Measurements from ENCODE around the gene FAM163A. TPM values are rescaled to one million over a fixed set of nuclear protein-coding genes. Genes with fewer than 3 reads are reported as not detected.
"Not testable (repeated sequence)": the region's sequence is repeated elsewhere in the genome, so short reads cannot be mapped to it uniquely, and the experiment has no call there.

Gene FAM163A
- not detected for total RNA-seq

GRCh38 chr1:179742717-179743678 is at the start of gene FAM163A:
Gene FAM163A, plus strand, starts transcription at chr1:179743291. Its CDS starts 69,807 bp downstream, at chr1:179813098.
- ATAC-seq = peak; percentile 63
- ChIA-PET CTCF (no interaction called here), POLR2A (no interaction called here)
- no peaks in the 10 kb centered on the region for H3K9me3 Mint-ChIP-seq (ENCODE audit: insufficient read depth)
- H3K27ac Mint-ChIP-seq = no peak within 1 kb of the TSS
- no peak within 1 kb of the TSS for H3K4me3 Mint-ChIP-seq
- H3K27me3 Mint-ChIP-seq (ENCODE audit: low read depth) = peaks cover 69% of the 10 kb centered on the region
- no peaks in the 10 kb centered on the region for H3K36me3 Mint-ChIP-seq (ENCODE audit: low read depth)
- peaks cover 5% of the 10 kb centered on the region for H3K4me1 Mint-ChIP-seq (ENCODE audit: low read depth)
- DNase-seq = no peak

DNA sequence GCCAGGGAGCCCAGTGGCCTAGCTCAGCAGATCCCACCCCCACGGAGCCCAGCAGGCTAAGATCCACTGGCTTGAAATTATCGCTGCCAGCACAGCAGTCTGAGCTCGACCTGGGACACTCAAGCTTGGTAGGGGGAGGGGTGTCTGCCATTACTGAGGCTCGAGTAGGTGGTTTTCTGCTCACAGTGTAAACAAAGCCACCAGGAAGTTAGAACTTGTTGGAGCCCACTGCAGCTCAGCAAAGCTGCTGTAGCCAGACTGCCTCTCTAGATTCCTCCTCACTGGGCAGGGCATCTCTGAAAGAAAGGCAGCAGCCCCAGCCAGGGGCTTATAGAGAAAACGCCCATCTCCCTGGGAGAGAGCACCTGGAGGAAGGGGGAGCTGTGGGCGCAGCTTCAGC is 48.6 kb upstream of the FAM163A start:
- H3K4me3 Mint-ChIP-seq; ATAC-seq; H3K36me3 Mint-ChIP-seq (ENCODE audit: low read depth); H3K4me1 Mint-ChIP-seq (ENCODE audit: low read depth); DNase-seq; H3K9me3 Mint-ChIP-seq (ENCODE audit: insufficient read depth); POLR2A ChIA-PET; H3K27ac Mint-ChIP-seq: not testable (repeated sequence)
- peaks cover 24% of the 10 kb centered on the region for H3K27me3 Mint-ChIP-seq (ENCODE audit: low read depth)
- CTCF ChIA-PET = interaction anchor here (0.8 to 1.2 kb wide), 2 partner anchors 12 to 114 kb away, joined by 3 read pairs; no protein-coding TSS in a partner anchor

DNA sequence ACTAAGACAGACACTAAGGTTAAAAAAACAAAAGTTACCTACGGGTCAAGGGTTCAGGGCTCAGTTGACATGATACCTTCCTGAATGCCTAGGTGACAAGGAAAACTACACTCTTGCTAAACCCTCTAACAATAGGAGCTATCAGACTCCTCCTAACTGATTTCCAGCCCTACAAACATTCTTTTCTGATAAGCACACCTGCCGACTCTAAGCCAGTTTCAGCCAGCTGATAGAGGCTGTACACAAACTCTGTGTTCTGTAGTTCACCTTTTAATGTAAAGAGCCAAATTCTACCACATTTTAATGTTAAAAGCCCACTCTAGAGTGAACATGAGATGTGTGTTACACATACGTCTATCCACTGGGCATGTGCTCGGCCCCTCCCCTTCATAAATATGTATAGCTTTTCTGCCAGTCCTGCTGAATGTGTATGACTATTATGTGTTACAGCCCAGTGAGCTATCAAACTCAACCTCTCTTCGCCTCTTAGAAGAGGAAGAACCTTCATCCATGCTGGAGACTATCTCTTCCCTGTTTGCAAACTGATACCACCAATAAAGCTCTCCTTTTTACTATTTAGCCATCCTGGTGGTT is 40.0 kb upstream of the FAM163A start:
- no peak overlapping the region for H3K4me3 Mint-ChIP-seq
- peaks cover 2% of the 10 kb centered on the region for H3K4me1 Mint-ChIP-seq (ENCODE audit: low read depth)
- peaks cover 5% of the 10 kb centered on the region for H3K27me3 Mint-ChIP-seq (ENCODE audit: low read depth)
- no peaks in the 10 kb centered on the region for H3K9me3 Mint-ChIP-seq (ENCODE audit: insufficient read depth)
- DNase-seq (no peak), ATAC-seq (no peak)
- CTCF ChIA-PET = interaction anchor here (15.6 kb wide), 1 partner anchor 110 kb away, joined by 655 read pairs; no protein-coding TSS in a partner anchor
- H3K27ac Mint-ChIP-seq = no peak overlapping the region
- no peaks in the 10 kb centered on the region for H3K36me3 Mint-ChIP-seq (ENCODE audit: low read depth)
- POLR2A ChIA-PET = interaction anchor here (0.5 kb wide), 1 partner anchor 200 kb away, joined by 5 read pairs; no protein-coding TSS in a partner anchor

GRCh38 chr1:179706339-179706941 is 36.7 kb upstream of the FAM163A start:
- POLR2A ChIA-PET = no interaction called here
- Mint-ChIP-seq H3K27me3 (ENCODE audit: low read depth) (peaks cover 4% of the 10 kb centered on the region), H3K27ac (no peak overlapping the region), H3K9me3 (ENCODE audit: insufficient read depth) (no peaks in the 10 kb centered on the region), H3K4me1 (ENCODE audit: low read depth) (peaks cover 6% of the 10 kb centered on the region), H3K36me3 (ENCODE audit: low read depth) (no peaks in the 10 kb centered on the region), H3K4me3 (no peak overlapping the region)
- no peak for ATAC-seq
- DNase-seq = peak; percentile 71
- CTCF ChIA-PET = interaction anchor here (0.6 to 15.6 kb wide), 35 partner anchors 8 to 494 kb away, joined by 3 to 655 read pairs (median 4); no protein-coding TSS in a partner anchor

DNA sequence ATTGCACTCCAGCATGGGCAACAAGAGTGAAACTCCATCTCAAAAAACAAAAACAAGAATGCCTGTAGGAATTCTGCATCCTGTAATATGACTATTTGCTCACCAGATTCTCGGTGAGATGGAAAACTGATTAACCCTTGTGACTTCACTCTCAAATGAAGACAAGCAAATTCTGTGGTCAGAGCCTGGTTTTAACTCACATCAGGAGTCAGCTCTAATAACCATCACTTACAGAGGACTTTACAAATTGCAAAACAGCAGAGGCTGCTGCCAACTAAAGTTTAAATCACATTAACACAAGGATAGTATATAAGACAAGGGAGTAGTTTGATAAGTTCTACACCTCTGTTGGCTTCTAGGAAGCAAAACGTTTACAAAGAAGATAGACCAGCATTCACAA is 35.7 kb upstream of the FAM163A start:
- Mint-ChIP-seq H3K4me3 (no peak overlapping the region), H3K36me3 (ENCODE audit: low read depth) (no peaks in the 10 kb centered on the region), H3K27ac (no peak overlapping the region), H3K4me1 (ENCODE audit: low read depth) (peaks cover 6% of the 10 kb centered on the region), H3K27me3 (ENCODE audit: low read depth) (peaks cover 6% of the 10 kb centered on the region), H3K9me3 (ENCODE audit: insufficient read depth) (no peaks in the 10 kb centered on the region)
- DNase-seq = no peak
- ChIA-PET POLR2A (no interaction called here), CTCF (interaction anchor here (1.3 to 15.6 kb wide), 4 partner anchors 96 to 472 kb away, joined by 3 to 655 read pairs (median 16); no protein-coding TSS in a partner anchor)
- ATAC-seq = no peak

DNA sequence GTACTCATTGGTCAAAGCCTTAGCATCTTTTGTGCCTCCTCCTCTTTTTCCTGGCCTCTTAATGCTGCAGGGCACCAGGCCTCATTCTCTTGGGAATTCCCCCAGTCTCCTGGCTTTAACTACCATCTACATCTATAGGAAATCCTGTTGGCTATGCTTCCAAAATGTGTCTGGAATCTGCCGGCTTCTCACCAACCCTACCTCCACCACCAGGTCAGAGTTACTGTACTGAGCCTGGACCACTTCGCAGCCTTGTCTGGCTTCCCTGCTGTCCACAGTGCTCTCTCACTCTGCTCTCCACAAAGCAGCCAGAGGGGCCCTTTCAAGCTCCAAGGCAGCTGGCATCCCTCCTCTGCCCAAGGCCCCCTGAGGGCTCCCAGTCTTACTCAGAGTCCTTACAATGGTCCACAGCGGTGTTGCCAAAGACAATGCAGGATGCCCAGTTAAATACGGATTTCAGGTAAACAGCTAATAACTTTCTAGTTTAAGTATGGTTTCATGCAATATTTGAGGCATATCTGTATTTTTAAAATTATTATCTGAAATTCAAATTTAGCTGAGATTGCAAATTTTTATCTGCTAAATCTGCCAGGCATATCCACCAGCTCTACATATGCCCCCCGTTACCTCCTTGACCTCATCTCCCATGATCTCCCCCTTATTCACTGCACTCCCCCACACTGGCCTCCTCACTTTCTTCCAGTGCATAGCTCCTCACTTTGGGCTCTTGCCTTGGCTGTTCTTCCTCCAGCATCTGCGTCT is 34.5 kb upstream of the FAM163A start:
- Mint-ChIP-seq H3K4me1 (ENCODE audit: low read depth) (peaks cover 6% of the 10 kb centered on the region), H3K9me3 (ENCODE audit: insufficient read depth) (peaks cover 2% of the 10 kb centered on the region), H3K27me3 (ENCODE audit: low read depth) (peaks cover 6% of the 10 kb centered on the region), H3K36me3 (ENCODE audit: low read depth) (no peaks in the 10 kb centered on the region), H3K4me3 (no peak overlapping the region), H3K27ac (no peak overlapping the region)
- POLR2A ChIA-PET = interaction anchor here (1.9 kb wide), 1 partner anchor 106 kb away, joined by 7 read pairs; no protein-coding TSS in a partner anchor
- DNase-seq = no peak
- CTCF ChIA-PET = interaction anchor here (15.6 kb wide), 1 partner anchor 104 kb away, joined by 655 read pairs; no protein-coding TSS in a partner anchor
- no peak for ATAC-seq

DNA sequence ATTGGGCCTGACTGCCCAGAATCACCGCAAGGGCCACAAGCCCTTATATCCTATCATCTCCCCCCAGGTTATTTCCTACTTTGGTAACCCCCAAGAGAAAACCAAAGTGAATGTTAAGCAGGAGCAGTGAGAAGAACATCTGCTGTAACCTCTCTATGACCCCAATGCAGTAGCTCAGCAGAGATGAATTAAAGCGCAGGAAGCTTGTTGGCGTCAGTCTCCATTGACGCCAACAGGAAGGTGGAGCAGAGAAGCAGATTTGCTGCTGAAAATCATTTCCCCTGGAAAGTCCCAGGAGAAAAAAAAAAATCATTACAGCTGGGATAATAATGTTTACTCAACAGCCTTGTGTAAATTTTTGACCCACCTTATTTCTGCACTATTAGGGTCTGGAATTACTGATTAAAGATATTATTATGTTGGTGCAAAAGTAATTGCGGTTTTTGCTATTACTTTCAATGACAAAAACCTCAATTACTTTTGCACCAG is 33.2 kb upstream of the FAM163A start:
- no peak overlapping the region for H3K4me3 Mint-ChIP-seq
- ATAC-seq (no peak), DNase-seq (no peak)
- peaks cover 6% of the 10 kb centered on the region for H3K4me1 Mint-ChIP-seq (ENCODE audit: low read depth)
- ChIA-PET CTCF (interaction anchor here (0.9 to 15.6 kb wide), 3 partner anchors 9 to 469 kb away, joined by 3 to 655 read pairs (median 4); no protein-coding TSS in a partner anchor), POLR2A (interaction anchor here (1.9 kb wide), 1 partner anchor 105 kb away, joined by 7 read pairs; no protein-coding TSS in a partner anchor)
- peaks cover 6% of the 10 kb centered on the region for H3K27me3 Mint-ChIP-seq (ENCODE audit: low read depth)
- peaks cover 3% of the 10 kb centered on the region for H3K36me3 Mint-ChIP-seq (ENCODE audit: low read depth)
- H3K27ac Mint-ChIP-seq = no peak overlapping the region
- peaks cover 11% of the 10 kb centered on the region for H3K9me3 Mint-ChIP-seq (ENCODE audit: insufficient read depth)

GRCh38 chr1:179714159-179714558 is 28.9 kb upstream of the FAM163A start:
- ATAC-seq (no peak), DNase-seq (no peak)
- ChIA-PET CTCF (interaction anchor here (1.0 to 15.6 kb wide), 2 partner anchors 8 to 99 kb away, joined by 3 to 655 read pairs; no protein-coding TSS in a partner anchor), POLR2A (no interaction called here)
- Mint-ChIP-seq H3K9me3 (ENCODE audit: insufficient read depth) (peaks cover 34% of the 10 kb centered on the region), H3K27me3 (ENCODE audit: low read depth) (peaks cover 4% of the 10 kb centered on the region), H3K4me3 (no peak overlapping the region), H3K27ac (no peak overlapping the region), H3K4me1 (ENCODE audit: low read depth) (peaks cover 4% of the 10 kb centered on the region), H3K36me3 (ENCODE audit: low read depth) (peaks cover 3% of the 10 kb centered on the region)

- ChIA-PET CTCF (interaction anchor here (1.0 to 15.6 kb wide), 2 partner anchors 8 to 98 kb away, joined by 3 to 655 read pairs; no protein-coding TSS in a partner anchor), POLR2A (no interaction called here)
- Mint-ChIP-seq H3K36me3 (ENCODE audit: low read depth) (peaks cover 3% of the 10 kb centered on the region), H3K4me3 (no peak overlapping the region), H3K4me1 (ENCODE audit: low read depth) (peaks cover 3% of the 10 kb centered on the region), H3K27ac (no peak overlapping the region), H3K27me3 (ENCODE audit: low read depth) (peaks cover 4% of the 10 kb centered on the region), H3K9me3 (ENCODE audit: insufficient read depth) (peaks cover 38% of the 10 kb centered on the region)
- DNase-seq = no peak
- no peak for ATAC-seq
Observed at GRCh38 chr1:179714623-179715022, 28.5 kb upstream of the FAM163A start.

DNA sequence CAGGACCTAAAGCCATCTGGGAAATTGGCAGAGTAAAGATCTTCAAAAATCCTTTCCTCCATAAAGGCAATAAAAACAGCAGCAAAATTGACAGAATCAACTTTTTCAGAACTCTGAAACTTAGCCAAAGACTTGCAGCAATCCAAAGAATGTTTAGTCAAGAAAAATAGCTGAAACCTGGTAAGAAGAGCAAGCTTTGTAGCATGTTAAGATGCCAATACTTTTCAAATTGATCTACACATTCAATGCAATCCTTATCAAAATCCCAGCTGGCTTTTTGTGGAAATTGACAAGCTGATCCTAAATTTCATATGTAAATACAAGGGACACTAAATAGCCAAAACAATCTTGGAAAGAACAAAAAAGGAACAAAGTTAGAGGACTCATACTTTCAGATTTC is 23.8 kb upstream of the FAM163A start:
- Mint-ChIP-seq H3K27me3 (ENCODE audit: low read depth) (no peaks in the 10 kb centered on the region), H3K4me3 (no peak overlapping the region), H3K4me1 (ENCODE audit: low read depth) (no peaks in the 10 kb centered on the region), H3K9me3 (ENCODE audit: insufficient read depth) (peaks cover 43% of the 10 kb centered on the region), H3K36me3 (ENCODE audit: low read depth) (no peaks in the 10 kb centered on the region), H3K27ac (no peak overlapping the region)
- ATAC-seq (no peak), DNase-seq (no peak)
- ChIA-PET CTCF (interaction anchor here (1.3 to 2.4 kb wide), 2 partner anchors 13 to 91 kb away, joined by 6 to 9 read pairs; no protein-coding TSS in a partner anchor), POLR2A (no interaction called here)

DNA sequence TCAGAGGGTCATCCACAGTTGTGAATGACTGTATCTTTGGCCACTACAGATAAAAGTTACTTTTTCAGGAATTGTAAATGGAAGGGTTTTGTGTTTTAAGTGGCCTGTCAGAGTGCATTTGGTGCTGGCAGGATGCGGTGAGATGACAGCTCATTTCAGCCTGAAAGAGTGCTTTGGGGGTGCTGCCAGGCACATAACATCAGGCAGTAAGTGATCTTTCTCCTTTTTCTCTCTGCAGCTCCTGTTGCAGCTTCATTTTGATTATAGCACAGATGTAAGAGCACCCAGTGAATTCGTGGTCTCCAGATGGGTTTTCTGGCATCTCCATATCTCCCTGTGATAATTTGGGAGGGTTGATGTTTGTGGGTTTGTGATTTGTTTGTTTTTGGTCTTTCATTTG is 14.8 kb upstream of the FAM163A start:
- ChIA-PET POLR2A (no interaction called here), CTCF (interaction anchor here (2.7 to 8.5 kb wide), 3 partner anchors 22 to 86 kb away, joined by 12 to 31 read pairs (median 14); no protein-coding TSS in a partner anchor)
- H3K27me3 Mint-ChIP-seq (ENCODE audit: low read depth) = peaks cover 11% of the 10 kb centered on the region
- H3K4me3 Mint-ChIP-seq = no peak overlapping the region
- H3K4me1 Mint-ChIP-seq (ENCODE audit: low read depth) = no peaks in the 10 kb centered on the region
- H3K9me3 Mint-ChIP-seq (ENCODE audit: insufficient read depth) = no peaks in the 10 kb centered on the region
- no peaks in the 10 kb centered on the region for H3K36me3 Mint-ChIP-seq (ENCODE audit: low read depth)
- DNase-seq = no peak
- H3K27ac Mint-ChIP-seq = no peak overlapping the region
- ATAC-seq = no peak
